Adrenal gland (tissue), 5 donors: ENCODE data around the gene NUMBL.

Experiments used
- CTCF ChIP-seq, 6 experiments: fragments of 450-650 bp in 4 of 6; fragments of 200-600 bp in 2 of 6; sonication (generic) in 1 of 6; IDR thresholded peaks; 1 replicate in 5 of 6; 2 replicates in 1 of 6; pipeline versions ENCODE4 v1.5.1 to v1.8.0; 2016 to 2021; ENCODE audit warnings: antibody characterized with exemption in 6 of 6, mild to moderate bottlenecking in 2 of 6, moderate library complexity in 1 of 6
- POLR2A ChIP-seq, 2 donors: fragments of 450-650 bp; IDR thresholded peaks; one replicate each; pipeline ENCODE4 v1.6.1; 2017; ENCODE audit warnings: antibody characterized with exemption in 2 of 2, mild to moderate bottlenecking in 2 of 2, moderate library complexity in 1 of 2
- donor health status: DM: no; HTN: no; CAD: no.

- TF ChIP-seq POLR2A (IDR thresholded peaks at IDR 0.05), result no peak
- TF ChIP-seq CTCF (IDR thresholded peaks at IDR 0.05), result no peak
These were observed 31.6 kb upstream of the NUMBL start for GRCh38 chr19:40721936-40722661.
